Measurements from ENCODE around the gene NT5M.
"Not testable (repeated sequence)": the region's sequence is repeated elsewhere in the genome, so short reads cannot be mapped to it uniquely, and the experiment has no call there.

NT5M gene

DNA sequence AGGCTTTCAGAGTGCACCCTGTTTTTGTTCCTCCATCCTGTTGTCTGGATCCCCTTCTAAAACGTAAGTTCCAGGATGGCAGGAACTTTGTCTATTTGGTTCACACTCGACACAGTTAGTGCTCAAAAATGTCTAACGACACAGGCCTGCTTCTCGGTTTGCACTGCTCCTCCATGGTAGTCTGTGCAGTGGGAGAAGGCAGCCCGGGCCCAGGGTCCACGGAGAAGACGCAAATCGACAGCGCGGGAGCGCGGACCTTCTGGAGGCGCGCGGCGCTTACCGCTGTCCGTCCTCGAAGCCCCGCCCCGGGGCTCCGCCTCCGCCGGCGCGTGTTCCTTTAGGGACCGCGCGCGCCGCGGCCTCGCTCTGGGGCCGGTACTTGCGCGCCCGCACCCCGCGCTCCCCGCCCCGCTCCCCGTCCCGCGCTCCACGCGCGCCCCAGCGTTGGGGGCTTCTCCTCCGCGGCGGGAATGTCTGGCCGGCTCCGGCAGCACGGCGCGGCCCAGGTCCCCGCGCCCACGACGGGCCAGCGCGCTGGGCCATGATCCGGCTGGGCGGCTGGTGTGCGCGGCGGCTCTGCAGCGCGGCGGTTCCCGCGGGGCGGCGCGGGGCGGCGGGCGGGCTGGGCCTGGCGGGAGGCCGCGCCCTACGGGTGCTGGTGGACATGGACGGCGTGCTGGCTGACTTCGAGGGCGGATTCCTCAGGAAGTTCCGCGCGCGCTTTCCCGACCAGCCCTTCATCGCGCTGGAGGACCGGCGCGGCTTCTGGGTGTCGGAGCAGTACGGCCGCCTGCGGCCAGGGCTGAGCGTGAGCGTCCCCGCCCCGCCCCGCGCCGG, at the start of gene NT5M:
Gene NT5M, plus strand, starts transcription at position 364 of the 837 bp plus-strand sequence. Its CDS starts 178 bp downstream, at position 542.
- DNase-seq = no peak

DNA sequence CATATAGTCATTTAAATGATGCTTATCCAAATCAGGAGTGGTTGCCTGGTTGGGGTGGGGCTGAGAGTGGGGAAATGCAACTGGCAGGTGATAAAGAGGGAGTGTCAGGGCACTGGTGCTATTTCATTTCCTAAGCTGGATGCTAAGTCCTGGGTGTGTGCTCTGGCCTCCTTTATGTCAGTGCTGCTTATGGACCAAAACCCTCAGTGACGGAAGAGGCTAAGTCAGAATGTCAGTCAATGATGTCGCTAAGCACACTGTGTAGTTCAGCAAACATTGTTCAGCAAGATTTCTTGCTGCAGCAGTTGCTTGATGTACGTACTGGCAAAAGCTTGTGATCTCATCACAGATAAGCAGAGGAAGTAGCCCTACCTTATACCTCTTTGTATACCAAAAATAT, 49.8 kb upstream of the NT5M start:
- DNase-seq = no peak

DNA sequence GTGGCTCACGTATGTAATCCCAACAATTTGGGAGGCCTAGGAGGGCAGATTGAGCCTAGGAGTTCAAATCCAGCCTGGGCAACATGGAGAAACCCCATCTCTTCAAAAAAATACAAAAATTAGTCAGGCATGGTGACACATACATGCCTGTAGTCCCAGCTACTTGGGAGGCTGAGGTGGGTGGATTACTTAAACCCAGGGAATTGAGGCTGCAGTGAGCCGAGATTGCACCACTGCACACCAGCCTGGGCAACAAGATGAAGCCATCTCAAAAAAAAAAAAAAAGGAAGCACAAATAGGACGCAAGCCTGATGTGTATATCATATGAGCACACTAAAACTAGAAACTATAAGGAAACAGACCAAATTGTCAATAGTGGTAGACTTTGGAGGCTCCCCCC, 49.1 kb upstream of the NT5M start:
- no peak for DNase-seq

DNA sequence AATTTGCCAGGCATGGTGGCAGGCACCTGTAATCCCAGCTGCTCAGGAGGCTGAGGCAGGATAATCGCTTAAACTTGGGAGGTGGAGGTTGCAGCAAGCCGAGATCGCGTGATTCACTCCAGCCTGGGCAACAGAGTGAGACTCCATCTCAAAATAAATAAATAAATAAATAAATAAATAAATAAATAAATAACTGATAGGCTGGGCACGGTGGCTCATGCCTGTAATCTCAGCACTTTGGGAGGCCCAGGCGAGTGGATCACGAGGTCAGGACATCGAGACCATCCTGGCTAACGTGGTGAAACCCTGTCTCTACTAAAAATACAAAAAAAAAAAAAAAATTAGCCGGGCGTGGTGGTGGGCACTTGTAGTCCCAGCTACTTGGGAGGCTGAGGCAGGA, 47.5 kb upstream of the NT5M start:
- DNase-seq = not testable (repeated sequence)

DNA sequence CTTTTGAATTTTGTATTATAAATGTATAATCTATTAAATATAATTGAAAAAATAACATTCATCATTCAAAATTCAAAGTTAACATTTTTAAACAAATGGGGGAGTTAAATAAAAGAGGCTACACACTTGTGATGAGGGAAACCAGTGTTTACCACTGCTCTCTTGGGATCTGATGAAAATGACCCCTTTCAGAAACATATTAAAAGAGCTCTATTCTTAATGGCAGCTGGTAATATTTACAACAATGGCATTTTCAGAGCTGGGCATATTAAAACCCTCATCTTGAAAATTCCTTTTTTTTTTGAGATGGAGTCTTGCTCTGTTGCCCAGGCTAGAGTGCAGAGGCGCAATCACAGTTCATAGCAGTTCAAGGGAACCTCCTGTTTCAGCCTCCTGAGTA, 46.9 kb upstream of the NT5M start:
- DNase-seq = no peak

DNA sequence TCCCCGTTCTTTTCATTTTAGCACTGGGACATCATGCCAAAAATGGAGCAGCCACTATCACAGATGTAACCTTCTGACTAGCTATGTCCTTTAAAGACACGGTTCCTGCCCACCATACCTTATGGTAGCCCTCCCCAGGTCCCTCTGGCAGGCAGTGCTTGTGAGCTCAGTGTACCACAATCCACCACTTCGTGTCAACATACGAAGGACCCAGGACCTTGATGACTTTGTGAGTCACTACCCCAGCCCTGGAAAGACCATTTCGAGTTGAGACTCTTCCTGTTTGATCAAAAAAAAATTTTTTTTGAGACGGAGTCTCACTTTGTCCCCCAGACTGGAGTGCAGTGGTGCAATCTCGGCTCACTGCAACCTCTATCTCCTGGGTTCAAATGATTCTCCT, 45.2 kb upstream of the NT5M start:
- no peak for DNase-seq

DNA sequence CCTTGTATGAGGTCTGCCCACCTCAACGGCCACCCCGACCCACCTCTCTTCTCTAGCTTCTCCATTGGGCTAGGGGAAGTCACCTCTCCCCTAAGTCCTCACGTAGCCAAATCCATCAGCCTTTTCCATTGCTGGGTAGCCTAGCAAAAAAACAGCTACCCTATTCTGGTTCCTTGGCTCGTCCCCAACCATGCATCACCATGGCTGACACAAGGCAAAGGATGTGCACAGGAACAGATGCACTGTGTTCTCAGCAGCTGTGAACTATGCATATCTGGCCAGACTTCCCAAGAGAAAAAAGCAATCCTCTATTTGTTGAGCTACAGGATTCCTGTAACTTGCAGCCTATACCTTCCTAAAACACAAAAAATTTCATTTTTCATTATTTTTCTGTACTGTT, 44.2 kb upstream of the NT5M start:
- no peak for DNase-seq

DNA sequence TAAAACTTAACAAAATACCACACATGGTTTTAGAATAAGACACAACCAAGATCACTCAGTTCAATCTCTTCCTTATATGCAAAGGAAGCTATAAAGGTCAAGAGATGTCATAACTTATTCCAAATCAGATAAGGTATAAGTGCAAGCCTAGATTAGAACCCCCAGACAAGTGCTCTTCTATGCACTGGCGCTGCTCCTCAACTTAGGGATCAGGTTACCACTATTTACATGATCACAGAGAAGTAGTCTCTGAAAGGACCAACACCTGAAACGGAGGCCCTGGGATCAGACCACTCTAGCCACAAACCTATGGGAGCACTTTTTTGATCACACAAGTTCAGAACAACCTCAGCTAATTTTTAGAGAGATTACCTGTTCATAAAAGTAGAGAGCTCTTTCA, 38.7 kb upstream of the NT5M start:
- peak; percentile 0 for DNase-seq

DNA sequence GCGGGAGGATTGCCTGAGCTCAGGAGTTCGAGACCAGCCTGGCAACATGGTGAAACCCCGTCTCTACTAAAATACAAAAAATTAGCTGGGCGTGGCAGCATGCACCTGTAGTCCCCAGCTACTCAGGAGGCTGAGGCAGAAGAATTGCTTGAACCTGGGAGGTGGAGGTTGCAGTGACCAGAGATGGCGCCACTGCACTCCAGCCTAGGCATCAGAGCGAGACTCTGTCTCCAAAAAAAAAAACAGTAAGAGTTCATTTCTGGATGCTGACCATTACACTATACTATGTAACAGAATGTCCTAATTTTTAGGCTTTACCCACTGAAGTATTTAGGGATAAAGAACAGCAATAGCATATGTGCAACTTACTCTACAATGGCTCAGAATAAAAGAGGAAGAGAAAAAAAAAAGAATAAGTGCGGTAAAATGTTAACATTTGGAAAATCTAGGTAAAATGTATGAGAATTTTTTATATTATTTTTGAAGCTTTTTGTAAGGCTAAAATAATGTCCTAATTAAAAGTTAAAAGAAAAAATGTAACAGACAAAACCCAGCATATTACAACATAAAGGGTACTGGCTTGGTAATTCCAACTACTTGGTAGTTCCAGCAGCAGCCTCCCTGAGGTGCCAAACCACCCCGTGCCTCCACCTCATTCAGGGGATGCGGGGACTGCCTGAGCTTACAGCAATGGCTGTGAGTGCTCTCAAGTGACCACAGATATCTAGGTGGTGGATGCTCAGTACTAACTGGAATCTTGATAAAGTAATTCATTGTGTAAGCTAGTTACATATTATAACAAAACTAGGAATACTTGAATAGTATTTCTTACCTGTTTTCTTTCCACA, 33.0 kb upstream of the NT5M start:
- DNase-seq = no peak

DNA sequence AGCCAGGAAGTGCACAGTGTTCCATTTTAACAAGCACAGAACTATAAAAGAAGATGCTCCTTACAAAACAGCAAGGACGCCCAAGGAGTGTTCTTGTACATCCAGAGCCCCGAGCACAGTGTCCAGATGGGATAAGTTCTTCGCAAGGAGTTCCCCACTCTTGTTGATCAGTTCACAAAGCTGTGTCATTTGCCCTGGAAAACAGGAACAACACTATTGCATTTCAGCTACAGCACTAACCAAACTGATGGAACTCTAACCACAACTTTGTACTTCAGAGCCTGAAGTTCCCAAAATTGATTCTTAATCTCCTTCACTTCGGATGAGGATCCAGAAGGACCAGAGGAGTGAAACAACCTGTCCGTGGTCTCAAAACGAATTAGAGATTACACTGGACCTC, 27.2 kb upstream of the NT5M start:
- DNase-seq = no peak

DNA sequence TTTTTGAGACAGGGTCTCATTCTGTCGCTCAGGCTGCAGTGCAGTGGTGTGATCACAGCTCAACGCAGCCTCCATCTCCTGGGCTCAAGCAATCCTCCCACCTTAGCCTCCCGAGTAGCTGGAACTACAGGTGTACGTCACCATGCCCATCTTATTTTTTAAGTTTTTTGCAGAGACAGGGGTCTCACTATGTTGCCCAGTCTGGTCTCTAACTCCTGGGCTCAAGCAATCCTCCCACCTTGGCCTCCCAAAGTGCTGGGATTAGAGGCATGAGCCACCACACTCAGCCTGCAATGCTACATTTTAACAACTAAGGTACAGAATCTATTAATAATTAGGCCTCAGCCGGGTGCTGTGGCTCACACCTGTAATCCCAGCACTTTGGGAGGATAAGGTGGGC, 25.7 kb upstream of the NT5M start:
- not testable (repeated sequence) for DNase-seq

DNA sequence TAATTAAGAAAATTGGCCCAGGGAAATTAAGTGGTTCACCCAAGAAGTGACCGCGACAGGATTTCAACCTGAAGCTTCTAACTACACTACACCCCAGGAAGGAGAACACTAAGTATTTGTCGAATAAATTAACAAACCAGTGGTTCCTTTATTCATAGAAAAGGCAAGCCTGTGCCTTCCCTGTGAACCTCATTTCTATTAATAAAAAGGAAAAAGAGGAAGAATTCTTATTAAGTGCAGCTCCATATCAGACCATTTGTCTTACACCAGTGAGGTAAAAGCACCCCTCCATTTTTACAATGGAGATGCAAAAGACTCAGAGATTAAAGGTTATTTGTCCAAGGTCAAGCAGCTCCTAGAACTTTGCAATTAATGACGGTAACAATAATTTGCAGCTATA, 23.9 kb upstream of the NT5M start:
- no peak for DNase-seq

DNA sequence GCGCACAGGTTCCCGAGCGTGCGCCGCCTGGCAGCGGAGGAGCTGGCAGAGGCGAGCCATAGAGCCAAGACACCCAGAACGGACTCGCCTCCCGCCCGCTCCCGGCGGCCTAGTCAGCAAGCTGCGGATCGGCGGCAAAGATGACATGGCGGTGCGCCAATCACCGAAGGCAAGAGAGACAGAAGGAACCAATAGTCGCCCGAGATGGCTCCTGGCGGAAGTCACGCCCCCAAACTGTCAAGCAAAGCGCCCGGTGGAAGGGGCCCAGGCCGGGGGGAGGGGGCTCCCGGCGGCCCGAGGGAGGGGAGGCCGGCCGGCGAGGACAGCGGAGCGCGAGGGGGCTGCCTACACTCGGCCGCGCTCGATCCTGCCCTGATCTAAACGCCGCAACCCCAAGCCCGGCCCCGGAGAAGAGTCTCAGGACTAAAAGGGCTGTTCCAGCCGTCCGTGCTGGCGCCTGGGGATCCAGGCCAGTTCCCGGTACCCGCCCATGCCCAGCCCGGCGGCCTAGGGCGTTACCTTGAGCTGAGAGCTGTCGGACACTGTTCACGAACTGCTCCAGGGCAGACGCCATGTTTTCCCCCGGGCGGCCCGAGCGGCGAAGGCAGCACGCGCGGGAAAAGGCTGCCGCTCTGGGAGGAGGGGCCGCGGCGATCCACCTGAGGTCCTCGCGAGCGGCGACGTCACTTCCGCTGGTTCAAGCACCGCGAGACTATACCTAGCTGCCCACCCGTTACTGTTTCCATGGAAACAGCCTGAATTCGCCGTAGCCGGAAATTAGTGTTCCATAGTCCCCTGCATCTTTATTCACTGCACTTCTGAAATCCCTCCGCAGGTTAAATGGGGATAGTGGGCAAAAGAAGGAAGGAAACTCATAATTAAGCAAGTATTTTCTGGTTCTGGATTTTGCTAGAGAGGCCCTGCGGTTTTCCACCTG, 22.3 kb upstream of the NT5M start, which contains the start of gene COPS3:
Gene COPS3, minus strand, starts transcription at position 634 of the 937 bp plus-strand sequence. Its CDS starts 60 bp downstream, at position 574.
- peak; percentile 60 for DNase-seq

DNA sequence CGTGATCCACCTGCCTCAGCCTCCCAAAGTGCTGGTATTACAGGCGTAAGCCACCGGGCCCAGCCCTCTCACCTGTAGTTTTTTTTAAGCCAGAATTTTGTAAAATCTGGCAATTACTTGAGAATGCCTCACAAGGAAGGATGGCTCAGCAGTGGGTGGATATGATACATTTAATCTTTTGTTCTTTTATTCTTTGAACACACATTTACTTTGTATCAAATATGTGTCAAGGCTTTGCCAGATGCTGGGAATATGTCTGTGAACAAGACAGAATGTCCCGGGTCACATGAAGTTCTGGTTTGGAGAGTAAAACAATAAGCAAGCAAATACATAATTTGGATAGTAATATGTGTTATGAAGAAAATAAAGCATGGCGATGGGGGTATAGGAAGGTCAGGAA, 17.2 kb upstream of the NT5M start:
- no peak for DNase-seq

DNA sequence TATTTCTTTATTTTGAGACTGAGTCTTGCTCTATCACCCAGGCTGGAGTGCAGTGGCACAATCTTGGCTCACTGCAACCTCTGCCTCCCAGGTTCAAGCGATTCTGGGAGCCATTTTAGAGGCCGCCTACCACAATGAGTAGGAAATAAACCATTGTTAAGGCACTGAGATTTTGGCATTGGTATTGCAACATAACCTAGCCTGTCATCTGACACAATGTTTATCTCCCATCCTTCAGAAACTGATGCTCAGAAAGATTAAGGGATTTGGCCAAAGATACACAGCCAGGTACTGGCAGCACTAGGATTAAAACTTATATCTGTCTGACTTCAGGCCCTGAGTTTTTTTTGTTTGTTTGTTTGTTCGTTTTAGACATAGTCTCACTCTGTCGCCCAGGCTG, 14.1 kb upstream of the NT5M start:
- DNase-seq = no peak

DNA sequence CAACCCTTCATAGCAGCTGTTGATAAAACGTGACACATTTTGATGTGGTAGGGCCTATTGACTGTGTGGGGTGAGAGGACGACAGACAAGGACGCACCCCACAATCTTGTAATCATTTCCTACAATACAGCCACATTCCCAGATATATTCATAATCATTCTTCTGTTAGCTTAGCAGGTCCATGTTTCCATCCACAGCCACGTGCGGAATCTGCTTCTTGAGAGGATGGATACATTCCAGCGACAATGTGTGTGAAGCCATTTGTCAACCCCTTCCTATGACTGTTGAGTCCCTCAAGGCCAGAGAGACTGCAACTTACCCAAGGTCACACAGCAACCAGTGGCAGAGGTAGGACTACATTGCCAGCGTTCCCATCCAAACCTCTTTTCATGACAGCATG, 13.5 kb upstream of the NT5M start:
- no peak for DNase-seq

DNA sequence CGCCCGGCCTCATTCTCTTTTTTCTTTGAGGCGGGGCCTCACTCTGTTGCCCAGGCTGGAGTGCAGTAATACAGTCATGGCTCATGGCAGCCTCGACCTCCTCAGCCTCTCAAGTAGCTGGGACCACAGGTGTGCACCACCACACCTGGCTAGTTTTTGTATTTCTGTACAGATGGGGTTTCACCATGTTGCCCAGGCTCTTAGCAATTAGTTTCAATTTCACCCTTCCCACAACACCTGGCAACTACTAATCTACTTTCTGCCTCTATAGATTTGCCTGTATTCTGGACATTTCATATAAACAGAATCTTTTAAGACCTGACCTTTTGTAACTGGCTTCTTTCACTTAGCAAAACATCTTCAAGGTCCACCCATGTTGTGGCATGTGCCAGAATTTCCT, 8.0 kb upstream of the NT5M start:
- DNase-seq = no peak

DNA sequence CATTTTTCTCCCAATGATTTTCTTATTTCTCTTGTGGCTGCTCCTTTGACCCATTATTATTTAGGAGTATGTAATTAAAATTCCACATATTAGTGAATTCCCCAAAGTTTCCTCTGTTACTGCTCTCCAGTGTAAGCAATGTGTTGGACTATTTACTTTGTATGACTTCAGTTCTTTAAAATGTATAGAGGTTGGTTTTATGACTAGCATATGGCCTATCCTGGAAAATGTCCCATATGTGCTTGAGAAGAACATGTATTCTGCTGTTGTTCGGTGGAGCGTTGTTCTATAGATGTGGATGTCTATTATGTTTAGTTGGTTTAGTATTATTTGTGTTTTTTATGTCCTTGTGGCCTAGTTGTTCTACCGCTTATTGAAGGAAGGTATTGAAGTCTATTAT, 6.0 kb upstream of the NT5M start:
- no peak for DNase-seq

DNA sequence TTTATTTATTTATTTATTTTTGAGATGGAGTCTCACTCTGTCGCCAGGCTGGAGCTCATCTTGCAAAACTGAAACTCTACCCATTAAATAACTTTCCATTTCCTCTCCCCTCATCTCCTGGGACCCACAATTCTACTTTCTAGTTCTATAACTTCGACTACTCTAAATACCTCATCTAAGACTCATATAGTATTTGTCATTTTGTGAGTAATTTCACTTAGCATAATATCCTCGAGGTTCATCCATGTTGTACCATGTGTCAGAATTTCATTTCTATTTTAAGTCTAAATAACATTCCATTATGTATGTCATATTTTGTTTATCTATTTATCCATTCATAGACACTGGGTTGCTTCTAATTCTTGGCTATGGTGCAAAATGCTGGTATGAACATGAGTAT, 5.1 kb upstream of the NT5M start:
- DNase-seq = no peak

DNA sequence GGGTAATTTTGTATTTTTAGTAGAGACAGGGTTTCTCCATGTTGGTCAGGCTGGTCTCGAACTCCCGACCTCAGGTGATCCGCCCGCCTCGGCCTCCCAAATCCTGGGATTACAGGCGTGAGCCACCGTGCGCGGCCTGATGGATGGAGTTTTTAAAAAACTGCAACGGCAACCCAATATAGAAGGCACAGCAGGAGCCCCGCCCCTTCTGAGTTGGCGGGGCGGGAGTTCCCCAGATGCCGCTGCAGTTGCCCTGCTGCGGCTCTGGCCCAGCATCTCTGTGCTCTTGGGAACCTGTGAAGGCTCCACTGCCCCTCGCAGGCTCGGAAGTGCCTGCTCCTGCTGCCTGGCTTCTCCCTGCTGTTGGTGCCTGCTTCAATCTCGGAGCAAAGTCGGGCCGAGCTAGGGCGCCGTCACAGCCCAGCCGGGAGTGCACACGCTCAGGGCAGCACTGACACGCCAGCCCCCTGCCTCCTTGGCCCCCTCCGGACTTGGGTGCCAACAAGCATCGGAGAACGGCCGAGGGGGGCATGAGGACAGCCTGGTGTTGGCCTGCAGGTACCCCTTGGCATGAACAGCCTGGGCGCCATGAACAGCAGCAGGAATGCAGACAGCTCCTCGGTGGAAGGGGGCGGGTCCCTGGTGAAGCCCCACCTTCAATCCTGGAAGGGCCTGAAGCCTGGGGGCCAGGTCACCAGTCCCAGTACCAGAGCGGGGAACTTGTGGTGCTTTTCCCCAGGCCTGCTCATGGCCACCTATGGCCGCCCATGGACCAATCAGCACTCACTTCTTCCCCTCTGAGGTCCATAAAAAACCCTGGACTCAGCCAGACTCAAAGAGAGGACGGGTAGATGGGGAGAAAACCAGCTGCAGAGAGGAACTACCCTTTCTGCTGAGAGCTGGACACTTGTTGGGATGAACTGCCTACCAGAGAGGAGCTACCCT, 2.3 kb upstream of the NT5M start:
- DNase-seq = no peak

DNA sequence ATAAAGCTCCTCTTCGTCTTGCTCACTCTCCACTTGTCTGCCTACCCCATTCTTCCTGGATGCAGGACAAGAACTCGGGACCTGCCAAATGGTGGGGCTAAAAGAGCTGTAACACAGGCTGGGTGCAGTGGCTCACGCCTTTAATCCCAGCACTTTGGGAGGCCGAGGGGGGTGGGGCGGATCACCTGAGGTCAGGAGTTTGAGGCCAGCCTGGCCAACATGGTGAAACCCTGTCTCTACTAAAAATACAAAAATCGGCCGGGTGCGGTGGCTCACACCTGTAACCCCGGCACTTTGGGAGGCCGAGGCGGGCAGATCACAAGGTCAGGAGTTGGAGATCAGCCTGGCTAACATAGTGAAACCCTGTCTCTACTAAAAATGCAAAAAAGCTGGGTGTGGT, 1.5 kb upstream of the NT5M start:
- not testable (repeated sequence) for DNase-seq
